Measurements from ENCODE around the gene L3MBTL3.
A peak's percentile ranks its signal among the peaks of the same experiment; 100 is the strongest.

The L3MBTL3 gene

GRCh38 chr6:130018292-130018743 is at the start of gene L3MBTL3:
L3MBTL3 (plus strand) TSS chr6:130018581; CDS start chr6:130042700, 24,119 bp downstream.
- DNase-seq (ENCODE audit: low read depth, low spot score): peak; percentile 92

- peak; percentile 41 for DNase-seq (ENCODE audit: low read depth, low spot score)
Observed at GRCh38 chr6:129969064-129969463, 49.3 kb upstream of the L3MBTL3 start.

GRCh38 chr6:129976110-129976509 is 42.3 kb upstream of the L3MBTL3 start:
- no peak for DNase-seq (ENCODE audit: low read depth, low spot score)

- DNase-seq (ENCODE audit: low read depth, low spot score): no peak
Observed at GRCh38 chr6:129978148-129978916, 40.0 kb upstream of the L3MBTL3 start.

GRCh38 chr6:129980821-129981220 is 37.6 kb upstream of the L3MBTL3 start:
- no peak for DNase-seq (ENCODE audit: low read depth, low spot score)

GRCh38 chr6:129981598-129981997 is 36.8 kb upstream of the L3MBTL3 start:
- DNase-seq (ENCODE audit: low read depth, low spot score): no peak

- DNase-seq (ENCODE audit: low read depth, low spot score): no peak
Observed at GRCh38 chr6:129989396-129989795, 29.0 kb upstream of the L3MBTL3 start.

- DNase-seq (ENCODE audit: low read depth, low spot score): no peak
Observed at GRCh38 chr6:129992881-129993280, 25.5 kb upstream of the L3MBTL3 start.

- no peak for DNase-seq (ENCODE audit: low read depth, low spot score)
Observed at GRCh38 chr6:129994410-129994809, 24.0 kb upstream of the L3MBTL3 start.

GRCh38 chr6:129996387-129996786 is 22.0 kb upstream of the L3MBTL3 start:
- DNase-seq (ENCODE audit: low read depth, low spot score): no peak

- peak; percentile 14 for DNase-seq (ENCODE audit: low read depth, low spot score)
Observed at GRCh38 chr6:130000526-130001421, 17.6 kb upstream of the L3MBTL3 start.

GRCh38 chr6:130008236-130008873 is 10.0 kb upstream of the L3MBTL3 start:
- no peak for DNase-seq (ENCODE audit: low read depth, low spot score)

GRCh38 chr6:130009146-130009545 is 9.2 kb upstream of the L3MBTL3 start:
- no peak for DNase-seq (ENCODE audit: low read depth, low spot score)

GRCh38 chr6:130010387-130010786 is 8.0 kb upstream of the L3MBTL3 start:
- no peak for DNase-seq (ENCODE audit: low read depth, low spot score)

- no peak for DNase-seq (ENCODE audit: low read depth, low spot score)
Observed at GRCh38 chr6:130012728-130013127, 5.7 kb upstream of the L3MBTL3 start.

- DNase-seq (ENCODE audit: low read depth, low spot score): no peak
Observed at GRCh38 chr6:130018744-130019325, 454 bp downstream of the L3MBTL3 start.

GRCh38 chr6:130019326-130020072 is 1.1 kb downstream of the L3MBTL3 start:
- peak; percentile 60 for DNase-seq (ENCODE audit: low read depth, low spot score)

- peak; percentile 16 for DNase-seq (ENCODE audit: low read depth, low spot score)
Observed at GRCh38 chr6:130020073-130020906, 1.9 kb downstream of the L3MBTL3 start.

GRCh38 chr6:130020907-130021629 is 2.7 kb downstream of the L3MBTL3 start:
- peak; percentile 80 for DNase-seq (ENCODE audit: low read depth, low spot score)

Measured in ELF-1 (cell line).